Inferior parietal cortex (tissue), 1 donor: ENCODE results near the gene NPFF.
"Not testable (repeated sequence)": the region's sequence is repeated elsewhere in the genome, so short reads cannot be mapped to it uniquely, and the experiment has no call there.

Experiments used
- DNase-seq: peaks from one replicate; pipeline ENCODE4 v3.0.0-alpha.2; 2016; ENCODE audit errors: extremely low spot score

NPFF gene

GRCh38 chr12:53496752-53497032, 10.6 kb downstream of the NPFF start:
- no peak for DNase-seq

- no peak for DNase-seq
Observed at GRCh38 chr12:53495903-53496751, 11.2 kb downstream of the NPFF start.

- no peak for DNase-seq
Observed at GRCh38 chr12:53493610-53494391, 13.5 kb downstream of the NPFF start.

GRCh38 chr12:53492830-53493609, 14.3 kb downstream of the NPFF start:
- peak; percentile 90 for DNase-seq

- no peak for DNase-seq
Observed at GRCh38 chr12:53492188-53492587, 15.1 kb downstream of the NPFF start.

GRCh38 chr12:53489242-53489864, 17.9 kb downstream of the NPFF start:
- DNase-seq = no peak

- no peak for DNase-seq
Observed at GRCh38 chr12:53486736-53487487, 20.4 kb downstream of the NPFF start.

GRCh38 chr12:53485955-53486735, 21.1 kb downstream of the NPFF start:
- DNase-seq = no peak

- DNase-seq = no peak
Observed at GRCh38 chr12:53484686-53485575, 22.4 kb downstream of the NPFF start.

GRCh38 chr12:53483979-53484377, 23.3 kb downstream of the NPFF start:
- no peak for DNase-seq

- DNase-seq = no peak
Observed at GRCh38 chr12:53483225-53483978, 23.9 kb downstream of the NPFF start.

GRCh38 chr12:53482626-53483168, 24.6 kb downstream of the NPFF start:
- DNase-seq = no peak

- DNase-seq = no peak
Observed at GRCh38 chr12:53481939-53482586, 25.2 kb downstream of the NPFF start.

- not testable (repeated sequence) for DNase-seq
Observed at GRCh38 chr12:53481458-53481857, 25.8 kb downstream of the NPFF start.

- no peak for DNase-seq
Observed at GRCh38 chr12:53480491-53481442, 26.5 kb downstream of the NPFF start.

- no peak for DNase-seq
Observed at GRCh38 chr12:53479331-53479730, 28.0 kb downstream of the NPFF start.

GRCh38 chr12:53478865-53479264, 28.4 kb downstream of the NPFF start:
- no peak for DNase-seq
